ENCODE data around the gene SLC17A7. TPM values are rescaled to one million over a fixed set of nuclear protein-coding genes. Genes with fewer than 3 reads are reported as not detected.

SLC17A7 gene
- total RNA-seq, 1 donor from 2014 or later, result 0.99 TPM

- intact Hi-C loops (cut with micrococcal nuclease), result loop anchor here (10.0 kb wide), 1 partner anchor 45 kb away; no protein-coding TSS in a partner anchor
- peaks cover 77% of the 10 kb centered on the region for H3K27me3 ChIP-seq (ENCODE audit: low read depth)
- peak overlapping the region; percentile 83 for H3K4me3 ChIP-seq
These were observed 1.5 kb downstream of the SLC17A7 start for GRCh38 chr19:49439836-49440235.

GRCh38 chr19:49438261-49438660 is 3.1 kb downstream of the SLC17A7 start:
- H3K27ac ChIP-seq (replicated peaks), result no peak overlapping the region
- no peak overlapping the region for H3K4me3 ChIP-seq
- no peak for DNase-seq
- peaks cover 93% of the 10 kb centered on the region for H3K27me3 ChIP-seq (ENCODE audit: low read depth)
- H3K36me3 ChIP-seq, result no peaks in the 10 kb centered on the region
- peaks cover 16% of the 10 kb centered on the region for H3K4me1 ChIP-seq
- no peaks in the 10 kb centered on the region for H3K9me3 ChIP-seq (replicated peaks)
- intact Hi-C loops (cut with micrococcal nuclease), result no loop called here
- TF ChIP-seq CTCF (IDR thresholded peaks at IDR 0.05; ENCODE audit: borderline replicate concordance), result no peak

More at GRCh38 chr19:49439836-49440235, 1.5 kb downstream of the SLC17A7 start:
- H3K4me1 ChIP-seq, result peaks cover 26% of the 10 kb centered on the region
- DNase-seq, result no peak
- H3K36me3 ChIP-seq, result no peaks in the 10 kb centered on the region
- H3K27ac ChIP-seq (replicated peaks), result no peak overlapping the region
- H3K9me3 ChIP-seq (replicated peaks), result no peaks in the 10 kb centered on the region
- TF ChIP-seq CTCF (IDR thresholded peaks at IDR 0.05; ENCODE audit: borderline replicate concordance), result no peak

GRCh38 chr19:49437231-49437630 is 4.1 kb downstream of the SLC17A7 start:
- no peak for DNase-seq
- intact Hi-C loops (cut with micrococcal nuclease), result no loop called here
- H3K4me1 ChIP-seq, result peaks cover 9% of the 10 kb centered on the region
- peaks cover 100% of the 10 kb centered on the region for H3K27me3 ChIP-seq (ENCODE audit: low read depth)
- no peak overlapping the region for H3K27ac ChIP-seq (replicated peaks)
- H3K9me3 ChIP-seq (replicated peaks), result no peaks in the 10 kb centered on the region
- H3K36me3 ChIP-seq, result no peaks in the 10 kb centered on the region
- no peak overlapping the region for H3K4me3 ChIP-seq
- no peak for TF ChIP-seq CTCF (IDR thresholded peaks at IDR 0.05; ENCODE audit: borderline replicate concordance)

GRCh38 chr19:49436381-49437017 is 4.8 kb downstream of the SLC17A7 start:
- DNase-seq, result no peak
- intact Hi-C loops (cut with micrococcal nuclease), result no loop called here
- H3K27ac ChIP-seq (replicated peaks), result no peak overlapping the region
- H3K36me3 ChIP-seq, result no peaks in the 10 kb centered on the region
- peaks cover 5% of the 10 kb centered on the region for H3K4me1 ChIP-seq
- H3K4me3 ChIP-seq, result no peak overlapping the region
- peaks cover 100% of the 10 kb centered on the region for H3K27me3 ChIP-seq (ENCODE audit: low read depth)
- no peaks in the 10 kb centered on the region for H3K9me3 ChIP-seq (replicated peaks)
- TF ChIP-seq CTCF (IDR thresholded peaks at IDR 0.05; ENCODE audit: borderline replicate concordance), result no peak

GRCh38 chr19:49435670-49436069 is 5.7 kb downstream of the SLC17A7 start:
- H3K9me3 ChIP-seq (replicated peaks), result no peaks in the 10 kb centered on the region
- intact Hi-C loops (cut with micrococcal nuclease), result no loop called here
- DNase-seq, result no peak
- H3K4me3 ChIP-seq, result no peak overlapping the region
- H3K27ac ChIP-seq (replicated peaks), result no peak overlapping the region
- peaks cover 100% of the 10 kb centered on the region for H3K27me3 ChIP-seq (ENCODE audit: low read depth)
- H3K4me1 ChIP-seq, result peaks cover 4% of the 10 kb centered on the region
- TF ChIP-seq CTCF (IDR thresholded peaks at IDR 0.05; ENCODE audit: borderline replicate concordance), result no peak
- no peaks in the 10 kb centered on the region for H3K36me3 ChIP-seq

Measured in left ventricle myocardium inferior (tissue), 1 donor.